Activated T-helper 1 cell treated with Interleukin-2 at 50 U/mL for 16 hours (primary cell): Measurements from ENCODE around the gene ITSN1.

Experiments used
- DNase-seq: peaks from one replicate; pipeline ENCODE4 v3.0.0-alpha.2; 2020; ENCODE audit warnings: low read depth

Gene ITSN1

GRCh38 chr21:33840771-33841170 is 198.5 kb downstream of the ITSN1 start:
- no peak for DNase-seq

GRCh38 chr21:33841561-33841960 is 199.3 kb downstream of the ITSN1 start:
- DNase-seq: no peak

GRCh38 chr21:33843216-33843615 is 200.9 kb downstream of the ITSN1 start:
- no peak for DNase-seq

GRCh38 chr21:33844104-33844889 is 202.0 kb downstream of the ITSN1 start:
- DNase-seq: no peak

GRCh38 chr21:33844890-33845205 is 202.5 kb downstream of the ITSN1 start:
- DNase-seq: no peak

- no peak for DNase-seq
These were observed 203.8 kb downstream of the ITSN1 start for GRCh38 chr21:33846141-33846540.

GRCh38 chr21:33847588-33848248 is 205.4 kb downstream of the ITSN1 start:
- no peak for DNase-seq

- DNase-seq: no peak
These were observed 206.1 kb downstream of the ITSN1 start for GRCh38 chr21:33848249-33848953.

GRCh38 chr21:33849834-33850233 is 207.5 kb downstream of the ITSN1 start:
- no peak for DNase-seq

- no peak for DNase-seq
These were observed 208.1 kb downstream of the ITSN1 start for GRCh38 chr21:33850401-33850800.

GRCh38 chr21:33850985-33851384 is 208.7 kb downstream of the ITSN1 start:
- no peak for DNase-seq

- DNase-seq: no peak
These were observed 210.2 kb downstream of the ITSN1 start for GRCh38 chr21:33852485-33852884.

GRCh38 chr21:33854604-33855003 is 212.3 kb downstream of the ITSN1 start:
- DNase-seq: no peak

GRCh38 chr21:33855190-33855589 is 212.9 kb downstream of the ITSN1 start:
- DNase-seq: no peak

- DNase-seq: no peak
These were observed 214.7 kb downstream of the ITSN1 start for GRCh38 chr21:33856893-33857527.

GRCh38 chr21:33857846-33858666 is 215.8 kb downstream of the ITSN1 start:
- DNase-seq: no peak

- no peak for DNase-seq
These were observed 216.5 kb downstream of the ITSN1 start for GRCh38 chr21:33858667-33859372.

- DNase-seq: no peak
These were observed 217.2 kb downstream of the ITSN1 start for GRCh38 chr21:33859373-33860102.

- DNase-seq: no peak
These were observed 218.1 kb downstream of the ITSN1 start for GRCh38 chr21:33860332-33860879.

GRCh38 chr21:33861125-33861524 is 218.8 kb downstream of the ITSN1 start:
- DNase-seq: no peak
